HepG2 (cell line): Measurements from ENCODE around the gene STOM. TPM values are rescaled to one million over a fixed set of nuclear protein-coding genes. Genes with fewer than 3 reads are reported as not detected.
A peak's percentile ranks its signal among the peaks of the same experiment; 100 is the strongest.

Experiments used
- ATAC-seq: fragments of 200-7000 bp; cut with Tn5 transposase; 3 replicates; pipeline ENCODE4 v1.9.1; 2020; ENCODE audit warnings: mild to moderate bottlenecking, moderate library complexity
- BruUV-seq: library from RNA; stranded (reverse); fragments of 400-500 nt; replicated peaks from 2 replicates; lab custom pipeline; 2021; lab: Mats Ljungman, UMichigan
- CTCF ChIA-PET: fragments of 300-600 bp; formaldehyde crosslinking; extraction: SDS; loops from one replicate; lab custom pipeline; 2021; ENCODE audit warnings: low total read pairs, inconsistent platforms, low intra/inter-chr PET ratio; lab: Yijun Ruan, JAX
- POLR2A ChIA-PET: fragments of 350-600 bp; sonication (Branson Sonifier 250); formaldehyde crosslinking; loops from one replicate; lab custom pipeline; 2020; ENCODE audit warnings: antibody characterized with exemption, inconsistent platforms; lab: Yijun Ruan, JAX
- DNase-seq: peaks from one replicate; pipeline ENCODE4 v3.0.0-alpha.2; 2015; ENCODE audit warnings: low spot score
- FAIRE-seq: peaks from 3 replicates; lab custom pipeline; 2011; peaks lifted over from hg19 to GRCh38; lab: Jason Lieb, UNC
- H2AFZ ChIP-seq: one replicate; pipeline ENCODE4 v1.6.1; 2011; ENCODE audit warnings: low read length, inconsistent platforms
- H3K27ac ChIP-seq: fragments of 300-600 bp; 3 replicates; pipeline ENCODE4 v1.8.0; 2011; ENCODE audit warnings: mixed run types, mild to moderate bottlenecking, mixed read lengths, low read length, inconsistent platforms; ENCODE audit not compliant: insufficient read depth; ENCODE audit errors: extremely low read length
- H3K27me3 ChIP-seq, 2 experiments: fragments of 200-600 bp in 1 of 2; 2 replicates in 1 of 2; 3 replicates in 1 of 2; pipeline versions ENCODE4 v1.6.0 to v1.8.0; 2011; ENCODE audit warnings: low read length in 2 of 2, mild to moderate bottlenecking in 2 of 2, moderate library complexity in 2 of 2, inconsistent platforms in 1 of 2; ENCODE audit not compliant: insufficient read depth in 2 of 2, control insufficient read depth in 1 of 2
- H3K36me3 ChIP-seq, 2 experiments: fragments of 200-600 bp in 1 of 2; replicated peaks in 1 of 2; 2 replicates in 1 of 2; 3 replicates in 1 of 2; pipeline versions ENCODE4 v1.5.1 to v1.8.0; 2011; ENCODE audit warnings: low read length in 2 of 2, inconsistent platforms in 1 of 2; ENCODE audit not compliant: insufficient read depth in 2 of 2, control insufficient read depth in 1 of 2
- H3K4me1 ChIP-seq: 2 replicates; pipeline ENCODE4 v1.5.1; 2012; ENCODE audit warnings: low read length, inconsistent platforms; ENCODE audit not compliant: insufficient read depth
- H3K4me2 ChIP-seq: 2 replicates; pipeline ENCODE4 v1.6.0; 2011; ENCODE audit warnings: low read depth, low read length, inconsistent platforms
- H3K4me3 ChIP-seq, 3 experiments: fragments of 200-600 bp in 1 of 3; sonication (generic), shearing (Covaris generic) in 1 of 3; replicated peaks in 1 of 3; 2 replicates each; pipeline ENCODE4 v1.5.1; 2011 to 2016; ENCODE audit warnings: low read length in 3 of 3, inconsistent platforms in 2 of 3, low read depth in 2 of 3, mild to moderate bottlenecking in 2 of 3, control low read depth in 1 of 3, mixed read lengths in 1 of 3; ENCODE audit not compliant: insufficient read depth in 1 of 3
- H3K79me2 ChIP-seq: one replicate; pipeline ENCODE4 v1.6.1; 2011; ENCODE audit warnings: low read length, inconsistent platforms; ENCODE audit not compliant: insufficient read depth
- H3K9ac ChIP-seq: 2 replicates; pipeline ENCODE4 v1.6.0; 2011; ENCODE audit warnings: mild to moderate bottlenecking, low read depth, low read length, inconsistent platforms; ENCODE audit not compliant: insufficient read depth
- H3K9me3 ChIP-seq: 2 replicates; pipeline ENCODE4 v1.5.1; 2012; ENCODE audit warnings: mild to moderate bottlenecking, low read length
- H4K20me1 ChIP-seq: 2 replicates; pipeline ENCODE4 v1.6.0; 2011; ENCODE audit warnings: inconsistent platforms, mild to moderate bottlenecking, low read length, moderate library complexity; ENCODE audit not compliant: insufficient read depth
- ARID3A ChIP-seq: IDR thresholded peaks from 2 replicates; pipeline ENCODE4 v1.6.1; 2012; ENCODE audit warnings: low read depth, low read length, improper control_type of control experiment
- CCAR2 ChIP-seq: fragments of 200-400 bp; formaldehyde crosslinking; optimal IDR thresholded peaks from 2 replicates; pipeline ENCODE3; 2018; ENCODE audit warnings: low read depth, mild to moderate bottlenecking, low read length, moderate library complexity
- CENPBD1 ChIP-seq: sonication (generic); formaldehyde crosslinking; IDR thresholded peaks from 2 replicates; pipeline ENCODE4 v1.8.0; 2022; ENCODE audit warnings: missing genetic modification reagents, low read depth, mild to moderate bottlenecking, borderline replicate concordance
- HDAC2 ChIP-seq: sonication (generic); formaldehyde crosslinking; IDR thresholded peaks from 2 replicates; pipeline ENCODE4 v1.4.0; 2020; ENCODE audit warnings: missing genetic modification reagents
- MEIS2 ChIP-seq: sonication (generic); formaldehyde crosslinking; IDR thresholded peaks from 2 replicates; pipeline ENCODE4 v1.9.0; 2021; ENCODE audit warnings: mild to moderate bottlenecking, missing genetic modification reagents
- POLR2G ChIP-seq: fragments of 200-400 bp; formaldehyde crosslinking; IDR thresholded peaks from 2 replicates; pipeline ENCODE4 v1.6.1; 2018; ENCODE audit warnings: mild to moderate bottlenecking, low read depth, low read length, moderate library complexity
- ZNF407 ChIP-seq: sonication (generic); formaldehyde crosslinking; IDR thresholded peaks from one replicate; pipeline ENCODE4 v1.5.1; 2020; ENCODE audit warnings: mild to moderate bottlenecking, missing genetic modification reagents; ENCODE audit errors: not compliant biosample characterization
- WGBS: methylation state at CpG from one replicate; pipeline ENCODE4 v1.1.6; 2017; ENCODE audit warnings: low lambda C conversion rate; 5-methylcytosine and 5-hydroxymethylcytosine counted together
- in situ Hi-C: cut with HindIII; loops from 2 replicates; pipeline ENCODE4 v1.10.0; 2017; ENCODE audit warnings: low pct_unique_long_range_greater_than_20kb; ENCODE audit not compliant: extremely low pct_ligation_motif_present
- intact Hi-C: fragments of 100-400 bp; cut with micrococcal nuclease; formaldehyde crosslinking; loops from one replicate; pipeline ENCODE4 v1.10.0; 2022; ENCODE audit not compliant: unreplicated experiment
- polyA plus RNA-seq, 8 experiments: library from polyadenylated mRNA; depleted of rRNA in 3 of 8; stranded (reverse) in 7 of 8; unstranded in 1 of 8; fragments of >200 nt; fragmentation: Illumina TruSeq in 4 of 8; extraction: Trizol in 4 of 8; gene quantifications; 2 replicates each; pipeline versions ENCODE4 v1.2.1 to v1.2.3, GENCODE V29; 2011 to 2016; ENCODE audit warnings: low read depth in 4 of 8, missing spikeins in 1 of 8, mixed read lengths in 1 of 8; ENCODE audit not compliant: insufficient read depth in 1 of 8
- total RNA-seq, 5 experiments: library from RNA; depleted of rRNA; stranded (reverse); fragments of >200 nt; fragmentation: Illumina TruSeq; extraction: Trizol; gene quantifications; 2 replicates each; pipeline ENCODE4 v1.2.3, GENCODE V29; 2016; ENCODE audit warnings: low read depth in 1 of 5
- TF ChIP-seq, protein P1 (sequence below): sonication (generic); formaldehyde crosslinking; IDR thresholded peaks from 2 replicates; pipeline ENCODE4 v1.4.0; 2020; ENCODE audit warnings: missing genetic modification reagents

Gene STOM
- total and polyA plus RNA-seq, 2 of the 13 experiments (the other 11 are each of a cell fraction or from before 2014, with no cell fraction given), result 43.6 to 165 TPM

GRCh38 chr9:121310571-121310970 lies 59.5 kb downstream of the STOM start:
- FAIRE-seq (no peak), DNase-seq (no peak), ATAC-seq (no peak)
- TF ChIP-seq MEIS2 (CRISPR knock-in tag) (no peak), CENPBD1 (CRISPR knock-in tag) (no peak), ARID3A (no peak), POLR2G (peak; percentile 39; the same call in 1 of the 2 replicates), HDAC2 (CRISPR knock-in tag) (no peak), CCAR2 (no peak), ZNF407 (CRISPR knock-in tag) (no peak)
- TF ChIP-seq, protein P1, sequence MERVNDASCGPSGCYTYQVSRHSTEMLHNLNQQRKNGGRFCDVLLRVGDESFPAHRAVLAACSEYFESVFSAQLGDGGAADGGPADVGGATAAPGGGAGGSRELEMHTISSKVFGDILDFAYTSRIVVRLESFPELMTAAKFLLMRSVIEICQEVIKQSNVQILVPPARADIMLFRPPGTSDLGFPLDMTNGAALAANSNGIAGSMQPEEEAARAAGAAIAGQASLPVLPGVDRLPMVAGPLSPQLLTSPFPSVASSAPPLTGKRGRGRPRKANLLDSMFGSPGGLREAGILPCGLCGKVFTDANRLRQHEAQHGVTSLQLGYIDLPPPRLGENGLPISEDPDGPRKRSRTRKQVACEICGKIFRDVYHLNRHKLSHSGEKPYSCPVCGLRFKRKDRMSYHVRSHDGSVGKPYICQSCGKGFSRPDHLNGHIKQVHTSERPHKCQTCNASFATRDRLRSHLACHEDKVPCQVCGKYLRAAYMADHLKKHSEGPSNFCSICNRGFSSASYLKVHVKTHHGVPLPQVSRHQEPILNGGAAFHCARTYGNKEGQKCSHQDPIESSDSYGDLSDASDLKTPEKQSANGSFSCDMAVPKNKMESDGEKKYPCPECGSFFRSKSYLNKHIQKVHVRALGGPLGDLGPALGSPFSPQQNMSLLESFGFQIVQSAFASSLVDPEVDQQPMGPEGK (CRISPR knock-in tag), result no peak
- WGBS, result 94% methylated on average over 9 of the region's 9 CpGs
- POLR2A ChIA-PET, result no interaction called here
- H3K4me2 ChIP-seq, result no peak overlapping the region
- no peaks in the 10 kb centered on the region for H4K20me1 ChIP-seq
- H3K27ac ChIP-seq, result no peak overlapping the region
- CTCF ChIA-PET, result no interaction called here
- in situ Hi-C loops, result no loop called here
- intact Hi-C loops, result no loop called here
- no peak overlapping the region for H2AFZ ChIP-seq
- H3K4me3 ChIP-seq, result no peak overlapping the region
- no peak overlapping the region for H3K9ac ChIP-seq
- no peaks in the 10 kb centered on the region for H3K27me3 ChIP-seq
- peaks cover 8% of the 10 kb centered on the region for H3K4me1 ChIP-seq
- no peaks in the 10 kb centered on the region for H3K9me3 ChIP-seq
- BruUV-seq, result no TSS peak
- peaks cover 24 to 63% of the 10 kb centered on the region in 2 experiments for H3K36me3 ChIP-seq
- H3K79me2 ChIP-seq, result no peaks in the 10 kb centered on the region
